ENCODE data around the gene DNAAF3.

Gene DNAAF3

GRCh38 chr19:55160986-55161365 lies 5.4 kb downstream of the DNAAF3 start:
- POLR2A ChIA-PET (ENCODE audit: low non-redundant PET) = interaction anchor here (0.5 to 1.5 kb wide), 2 partner anchors 20 to 21 kb away, joined by 3 to 5 read pairs; no protein-coding TSS in a partner anchor
- peak overlapping the region; percentile 97 for H3K27ac ChIP-seq
- TF ChIP-seq CTCF (conservative IDR thresholded peaks at IDR 0.05; ENCODE audit: low read depth) = no peak

GRCh38 chr19:55160128-55160985 lies 6.1 kb downstream of the DNAAF3 start:
- POLR2A ChIA-PET (ENCODE audit: low non-redundant PET) = interaction anchor here (0.5 to 1.5 kb wide), 3 partner anchors 19 to 156 kb away, joined by 3 to 5 read pairs (median 3); no protein-coding TSS in a partner anchor
- TF ChIP-seq CTCF (conservative IDR thresholded peaks at IDR 0.05; ENCODE audit: low read depth) = peak; percentile 97
- peak; percentile 97 for DNase-seq (ENCODE audit: low spot score)
- H3K27ac ChIP-seq = peak overlapping the region; percentile 97
- CTCF ChIA-PET = interaction anchor here (0.5 to 3.6 kb wide), 16 partner anchors 9 to 867 kb away, joined by 3 to 31 read pairs (median 4); partner anchors contain the start of genes IL11 and SYT5

More at GRCh38 chr19:55160986-55161365, 5.4 kb downstream of the DNAAF3 start:
- CTCF ChIA-PET = interaction anchor here (0.5 to 3.6 kb wide), 14 partner anchors 10 to 866 kb away, joined by 3 to 31 read pairs (median 4); partner anchors contain the start of genes IL11 and SYT5
- DNase-seq (ENCODE audit: low spot score) = no peak

- peak overlapping the region; percentile 97 for H3K27ac ChIP-seq
- TF ChIP-seq CTCF (conservative IDR thresholded peaks at IDR 0.05; ENCODE audit: low read depth) = no peak
- POLR2A ChIA-PET (ENCODE audit: low non-redundant PET) = no interaction called here
- DNase-seq (ENCODE audit: low spot score) = peak; percentile 71
- CTCF ChIA-PET = interaction anchor here (0.5 to 3.6 kb wide), 6 partner anchors 8 to 102 kb away, joined by 3 to 31 read pairs (median 7); partner anchors contain the start of gene SYT5
Observed at GRCh38 chr19:55158848-55159749, 7.3 kb downstream of the DNAAF3 start.

GRCh38 chr19:55158423-55158822 lies 8.0 kb downstream of the DNAAF3 start:
- ChIA-PET CTCF (interaction anchor here (2.4 to 3.6 kb wide), 2 partner anchors 12 to 18 kb away, joined by 13 to 31 read pairs; no protein-coding TSS in a partner anchor), POLR2A (ENCODE audit: low non-redundant PET) (no interaction called here)
- peak overlapping the region; percentile 97 for H3K27ac ChIP-seq
- TF ChIP-seq CTCF (conservative IDR thresholded peaks at IDR 0.05; ENCODE audit: low read depth) = no peak
- no peak for DNase-seq (ENCODE audit: low spot score)

GRCh38 chr19:55157064-55157908 lies 9.1 kb downstream of the DNAAF3 start, which contains the start of gene TNNI3:
TSS of gene TNNI3 (minus strand) at chr19:55157732. CDS start at chr19:55157589, 143 bp downstream.
- no peak for TF ChIP-seq CTCF (conservative IDR thresholded peaks at IDR 0.05; ENCODE audit: low read depth)
- CTCF ChIA-PET = interaction anchor here (0.7 kb wide), 1 partner anchor 332 kb away, joined by 3 read pairs; no protein-coding TSS in a partner anchor
- POLR2A ChIA-PET (ENCODE audit: low non-redundant PET) = interaction anchor here (0.6 kb wide), 2 partner anchors 59 to 215 kb away, joined by 3 read pairs; no protein-coding TSS in a partner anchor
- DNase-seq (ENCODE audit: low spot score) = no peak
- peak within 1 kb of the TSS; percentile 97 for H3K27ac ChIP-seq
